HG03175 (cell line): ENCODE results near the gene C14orf132.
"Not testable (repeated sequence)": the region's sequence is repeated elsewhere in the genome, so short reads cannot be mapped to it uniquely, and the experiment has no call there.

ENCODE experiments used
- ATAC-seq: cut with Tn5 transposase; IDR thresholded peaks from one replicate; pipeline ENCODE4 v1.9.1; 2021; ENCODE audit warnings: mild to moderate bottlenecking, moderate library complexity; ENCODE audit not compliant: unreplicated experiment

C14orf132 gene

GRCh38 chr14:96038920-96039632 is at the start of gene C14orf132:
TSS of gene C14orf132 (plus strand) at chr14:96039362. CDS start at chr14:96039501, 139 bp downstream.
- no peak for ATAC-seq

- peak; percentile 36 for ATAC-seq
Observed at GRCh38 chr14:95993768-95994592, 45.2 kb upstream of the C14orf132 start.

- ATAC-seq, result no peak
Observed at GRCh38 chr14:95994593-95994928, 44.6 kb upstream of the C14orf132 start.

- no peak for ATAC-seq
Observed at GRCh38 chr14:95998656-95999055, 40.5 kb upstream of the C14orf132 start.

GRCh38 chr14:96001866-96002497 is 37.2 kb upstream of the C14orf132 start:
- no peak for ATAC-seq

- no peak for ATAC-seq
Observed at GRCh38 chr14:96002498-96002884, 36.7 kb upstream of the C14orf132 start.

- no peak for ATAC-seq
Observed at GRCh38 chr14:96011131-96011530, 28.0 kb upstream of the C14orf132 start.

GRCh38 chr14:96011607-96012006 is 27.6 kb upstream of the C14orf132 start:
- no peak for ATAC-seq

GRCh38 chr14:96012757-96013156 is 26.4 kb upstream of the C14orf132 start:
- not testable (repeated sequence) for ATAC-seq

GRCh38 chr14:96014176-96014575 is 25.0 kb upstream of the C14orf132 start:
- no peak for ATAC-seq

GRCh38 chr14:96016501-96017160 is 22.5 kb upstream of the C14orf132 start:
- no peak for ATAC-seq

GRCh38 chr14:96017882-96018281 is 21.3 kb upstream of the C14orf132 start:
- ATAC-seq, result no peak

GRCh38 chr14:96027431-96028355 is 11.5 kb upstream of the C14orf132 start:
- ATAC-seq, result no peak

- ATAC-seq, result no peak
Observed at GRCh38 chr14:96029089-96029645, 10.0 kb upstream of the C14orf132 start.

- ATAC-seq, result no peak
Observed at GRCh38 chr14:96030108-96030760, 8.9 kb upstream of the C14orf132 start.

- ATAC-seq, result no peak
Observed at GRCh38 chr14:96031691-96032090, 7.5 kb upstream of the C14orf132 start.

GRCh38 chr14:96035456-96035855 is 3.7 kb upstream of the C14orf132 start:
- ATAC-seq, result no peak

- ATAC-seq, result no peak
Observed at GRCh38 chr14:96037891-96038557, 1.1 kb upstream of the C14orf132 start.

- ATAC-seq, result no peak
Observed at GRCh38 chr14:96038558-96038919, 623 bp upstream of the C14orf132 start.
